ENCODE results near the gene NOL12.

GRCh38 chr22:37731804-37732471, 45.8 kb downstream of the NOL12 start:
- no peak for TF ChIP-seq CTCF (IDR thresholded peaks at IDR 0.05)
- no peak for TF ChIP-seq POLR2A (IDR thresholded peaks at IDR 0.05)
